Activated naive CD8-positive, alpha-beta T cell treated with anti-CD3 and anti-CD28 coated beads, Interleukin-2, amount 50 U/mL, for 24 hours (primary cell): ENCODE results near the gene HOXA2.

Experiments
- ATAC-seq: fragments of 150-1000 bp; cut with Tn5 transposase; one replicate; pipeline ENCODE4 v1.10.0; 2021
- DNase-seq: peaks from one replicate; pipeline ENCODE4 v3.0.0; 2021
- H3K27ac Mint-ChIP-seq: one replicate; pipeline ENCODE4 v1.8.0; 2021; ENCODE audit warnings: mild to moderate bottlenecking, mixed read lengths
- H3K27me3 Mint-ChIP-seq: one replicate; pipeline ENCODE4 v1.8.0; 2021; ENCODE audit warnings: mixed read lengths
- H3K36me3 Mint-ChIP-seq: one replicate; pipeline ENCODE4 v1.8.0; 2021; ENCODE audit warnings: low read depth, mixed read lengths
- H3K4me1 Mint-ChIP-seq: one replicate; pipeline ENCODE4 v1.8.0; 2021; ENCODE audit warnings: mixed read lengths
- H3K4me3 Mint-ChIP-seq: one replicate; pipeline ENCODE4 v1.8.0; 2021; ENCODE audit warnings: mild to moderate bottlenecking, moderate library complexity, mixed read lengths
- H3K9me3 Mint-ChIP-seq: one replicate; pipeline ENCODE4 v1.8.0; 2021; ENCODE audit warnings: mixed read lengths

The HOXA2 gene

GRCh38 chr7:27103489-27104226 is 1.2 kb upstream of the HOXA2 start:
- DNase-seq (no peak), ATAC-seq (no peak)
- H3K27me3 Mint-ChIP-seq = peaks cover 62% of the 10 kb centered on the region
- H3K4me1 Mint-ChIP-seq = peaks cover 12% of the 10 kb centered on the region
- H3K36me3 Mint-ChIP-seq = peaks cover 6% of the 10 kb centered on the region
- H3K27ac Mint-ChIP-seq = no peak overlapping the region
- no peaks in the 10 kb centered on the region for H3K9me3 Mint-ChIP-seq
- H3K4me3 Mint-ChIP-seq = no peak overlapping the region

DNA sequence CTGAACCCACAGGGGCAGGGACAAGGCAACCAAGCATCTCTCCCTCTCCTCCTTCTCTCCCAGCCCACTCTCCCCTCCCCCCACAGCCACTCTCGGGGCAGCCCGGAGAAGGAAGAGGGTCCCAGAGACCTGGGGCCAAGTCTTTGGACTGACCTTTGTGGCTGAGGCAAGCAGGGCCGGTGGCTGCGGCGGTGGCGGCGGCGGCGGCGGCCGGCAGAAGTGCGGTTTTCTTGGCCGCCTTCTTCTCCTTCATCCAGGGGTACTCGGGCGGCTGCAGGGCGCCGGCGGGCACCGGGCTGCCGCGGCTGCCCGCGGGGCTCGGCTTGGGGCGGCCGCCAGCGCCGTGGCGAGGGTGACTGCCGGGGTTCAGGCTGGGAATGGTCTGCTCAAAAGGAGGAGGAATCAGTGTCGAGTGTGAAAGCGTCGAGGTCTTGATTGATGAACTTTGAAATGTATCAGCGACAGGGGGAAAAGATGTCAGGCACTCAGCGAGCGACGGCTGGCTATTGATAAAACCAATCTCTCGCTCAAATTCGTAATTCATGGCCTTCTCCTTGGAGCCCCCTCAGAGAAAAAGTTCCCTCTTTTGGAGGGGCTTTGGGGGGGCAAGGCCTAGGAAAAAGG is 414 bp downstream of the HOXA2 start:
- DNase-seq = no peak
- peaks cover 24% of the 10 kb centered on the region for H3K4me1 Mint-ChIP-seq
- ATAC-seq = no peak
- peak overlapping the region; percentile 21 for H3K4me3 Mint-ChIP-seq
- no peak overlapping the region for H3K27ac Mint-ChIP-seq
- H3K36me3 Mint-ChIP-seq = peaks cover 6% of the 10 kb centered on the region
- H3K27me3 Mint-ChIP-seq = peaks cover 77% of the 10 kb centered on the region
- no peaks in the 10 kb centered on the region for H3K9me3 Mint-ChIP-seq

GRCh38 chr7:27101171-27101956 is 1.1 kb downstream of the HOXA2 start:
- no peak overlapping the region for H3K4me3 Mint-ChIP-seq

DNA sequence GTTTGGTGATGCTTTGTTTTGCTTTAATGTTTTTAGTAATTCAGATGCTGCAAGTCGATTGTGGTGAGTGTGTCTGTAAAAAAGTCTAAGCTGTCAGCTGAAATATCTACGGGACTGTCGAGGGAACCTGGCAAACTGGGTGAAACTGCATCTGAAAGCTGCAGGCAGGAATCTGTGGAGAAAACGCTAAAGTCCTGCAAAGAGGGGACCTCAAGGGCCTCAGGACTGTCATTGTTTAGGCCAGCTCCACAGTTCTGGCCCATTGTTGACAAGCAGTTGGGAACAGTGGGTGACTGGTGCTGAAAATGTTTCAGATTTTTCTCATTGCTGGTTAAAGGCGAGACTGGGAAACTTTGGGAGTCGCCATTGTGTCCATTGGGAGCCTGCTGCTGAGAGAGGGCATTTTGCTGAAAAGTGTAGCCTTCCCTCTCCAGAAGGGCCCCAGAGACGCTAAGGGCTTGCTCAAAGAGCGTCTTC is 1.8 kb downstream of the HOXA2 start:
- no peaks in the 10 kb centered on the region for H3K9me3 Mint-ChIP-seq
- no peak for DNase-seq
- ATAC-seq = no peak
- H3K27me3 Mint-ChIP-seq = peaks cover 77% of the 10 kb centered on the region
- peaks cover 30% of the 10 kb centered on the region for H3K4me1 Mint-ChIP-seq
- H3K36me3 Mint-ChIP-seq = peaks cover 6% of the 10 kb centered on the region
- no peak overlapping the region for H3K27ac Mint-ChIP-seq
- H3K4me3 Mint-ChIP-seq = no peak overlapping the region

More at GRCh38 chr7:27101171-27101956, 1.1 kb downstream of the HOXA2 start:
- ATAC-seq (no peak), DNase-seq (no peak)
- H3K27me3 Mint-ChIP-seq = peaks cover 79% of the 10 kb centered on the region
- H3K36me3 Mint-ChIP-seq = peaks cover 6% of the 10 kb centered on the region
- peaks cover 28% of the 10 kb centered on the region for H3K4me1 Mint-ChIP-seq
- H3K9me3 Mint-ChIP-seq = no peaks in the 10 kb centered on the region
- no peak overlapping the region for H3K27ac Mint-ChIP-seq

- ATAC-seq (no peak), DNase-seq (no peak)
- H3K36me3 Mint-ChIP-seq = peaks cover 6% of the 10 kb centered on the region
- no peak overlapping the region for H3K27ac Mint-ChIP-seq
- H3K27me3 Mint-ChIP-seq = peaks cover 81% of the 10 kb centered on the region
- H3K4me1 Mint-ChIP-seq = peaks cover 38% of the 10 kb centered on the region
- H3K4me3 Mint-ChIP-seq = no peak overlapping the region
- no peaks in the 10 kb centered on the region for H3K9me3 Mint-ChIP-seq
Observed at GRCh38 chr7:27099453-27100370, 2.8 kb downstream of the HOXA2 start.

DNA sequence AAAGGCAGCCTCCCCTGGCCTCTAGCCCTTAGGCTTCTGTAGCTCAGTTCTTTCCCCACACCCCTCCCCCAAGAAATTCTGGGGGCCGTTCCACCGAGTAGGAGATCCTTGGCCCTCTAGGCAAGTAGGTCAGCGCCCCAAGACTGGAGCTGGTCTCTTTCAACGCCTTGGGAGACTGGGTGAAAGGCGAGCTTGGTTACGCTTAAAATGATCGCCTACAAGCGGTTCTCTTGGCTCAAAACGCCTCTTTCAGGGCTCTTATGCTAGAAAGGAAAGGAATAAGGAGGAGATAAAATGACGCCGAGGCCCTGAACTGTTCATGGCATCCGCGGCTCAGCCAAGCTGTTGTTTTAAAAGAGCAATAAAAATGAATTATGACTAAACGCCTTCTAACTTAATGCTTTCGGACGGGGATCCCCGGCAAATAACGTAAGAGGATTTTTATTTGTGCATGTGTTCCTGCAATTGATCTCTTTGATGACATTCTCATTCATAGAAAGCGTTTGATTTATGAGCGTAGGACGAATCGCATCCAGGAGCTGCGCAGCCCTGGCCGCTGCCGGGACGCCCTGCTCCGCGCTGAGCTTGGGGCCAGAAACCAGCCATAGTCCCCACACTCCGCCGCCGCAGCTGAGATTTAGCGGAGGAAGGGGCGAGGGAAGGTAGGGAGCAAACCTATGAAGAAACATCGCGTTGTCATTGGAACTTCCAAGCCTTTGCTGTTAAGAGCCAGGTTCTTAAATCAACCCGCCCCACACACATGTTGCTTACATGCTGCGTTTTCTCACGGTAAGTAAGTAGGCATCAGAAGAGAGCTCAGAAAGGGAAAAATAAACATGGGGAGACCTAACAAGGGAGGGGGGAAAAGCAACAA is 3.7 kb downstream of the HOXA2 start:
- no peaks in the 10 kb centered on the region for H3K9me3 Mint-ChIP-seq
- H3K4me3 Mint-ChIP-seq = no peak overlapping the region
- H3K27ac Mint-ChIP-seq = no peak overlapping the region
- H3K4me1 Mint-ChIP-seq = peaks cover 38% of the 10 kb centered on the region
- ATAC-seq = no peak
- peaks cover 6% of the 10 kb centered on the region for H3K36me3 Mint-ChIP-seq
- peaks cover 84% of the 10 kb centered on the region for H3K27me3 Mint-ChIP-seq
- no peak for DNase-seq

DNA sequence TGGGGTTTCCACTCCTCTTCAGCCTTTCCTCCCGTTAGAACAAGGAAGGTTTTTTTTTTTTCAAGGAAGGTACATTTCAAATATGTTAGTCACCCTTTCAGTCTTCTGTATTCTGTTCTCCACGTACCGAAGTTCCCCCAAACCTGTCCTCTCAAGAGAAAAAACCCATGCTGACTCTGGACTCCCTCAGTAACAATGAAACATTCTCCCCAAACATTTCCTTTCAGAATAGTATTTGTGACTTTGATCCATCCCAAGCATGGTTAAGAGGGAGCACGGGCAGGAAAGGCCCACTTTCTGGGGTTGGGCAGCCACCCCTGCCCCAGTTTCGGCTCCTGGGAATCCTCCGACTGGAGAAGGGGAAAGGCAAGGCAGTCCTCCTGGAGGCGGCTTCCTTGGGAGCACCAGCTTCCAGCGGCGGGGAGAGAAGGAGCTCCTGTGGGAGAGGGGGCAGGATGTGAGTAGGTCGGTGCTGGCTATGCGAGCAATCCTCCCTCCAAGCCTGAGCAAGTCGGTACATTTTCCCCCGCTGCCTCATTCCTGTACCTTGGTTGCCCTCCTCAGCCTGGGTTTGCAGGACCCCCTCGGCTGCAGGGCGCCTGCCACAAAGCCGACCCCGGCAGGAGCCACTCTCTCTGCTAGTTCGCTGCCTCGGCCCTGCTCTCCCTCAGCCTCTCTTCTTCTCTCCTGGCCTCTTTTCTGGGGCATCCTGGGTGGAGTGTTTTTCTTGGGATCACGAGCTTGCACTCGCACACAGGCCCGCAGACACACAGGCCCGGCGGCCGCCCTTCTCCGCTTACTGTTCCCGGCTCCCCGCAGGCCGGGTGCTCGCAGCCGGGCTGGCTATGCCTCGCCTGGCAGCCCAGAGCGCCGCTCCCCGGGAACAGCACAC is 4.6 kb downstream of the HOXA2 start:
- H3K4me3 Mint-ChIP-seq = peak overlapping the region; percentile 81
- H3K27me3 Mint-ChIP-seq = peaks cover 84% of the 10 kb centered on the region
- peaks cover 6% of the 10 kb centered on the region for H3K36me3 Mint-ChIP-seq
- no peak overlapping the region for H3K27ac Mint-ChIP-seq
- H3K9me3 Mint-ChIP-seq = no peaks in the 10 kb centered on the region
- H3K4me1 Mint-ChIP-seq = peaks cover 36% of the 10 kb centered on the region
- DNase-seq (no peak), ATAC-seq (no peak)

DNA sequence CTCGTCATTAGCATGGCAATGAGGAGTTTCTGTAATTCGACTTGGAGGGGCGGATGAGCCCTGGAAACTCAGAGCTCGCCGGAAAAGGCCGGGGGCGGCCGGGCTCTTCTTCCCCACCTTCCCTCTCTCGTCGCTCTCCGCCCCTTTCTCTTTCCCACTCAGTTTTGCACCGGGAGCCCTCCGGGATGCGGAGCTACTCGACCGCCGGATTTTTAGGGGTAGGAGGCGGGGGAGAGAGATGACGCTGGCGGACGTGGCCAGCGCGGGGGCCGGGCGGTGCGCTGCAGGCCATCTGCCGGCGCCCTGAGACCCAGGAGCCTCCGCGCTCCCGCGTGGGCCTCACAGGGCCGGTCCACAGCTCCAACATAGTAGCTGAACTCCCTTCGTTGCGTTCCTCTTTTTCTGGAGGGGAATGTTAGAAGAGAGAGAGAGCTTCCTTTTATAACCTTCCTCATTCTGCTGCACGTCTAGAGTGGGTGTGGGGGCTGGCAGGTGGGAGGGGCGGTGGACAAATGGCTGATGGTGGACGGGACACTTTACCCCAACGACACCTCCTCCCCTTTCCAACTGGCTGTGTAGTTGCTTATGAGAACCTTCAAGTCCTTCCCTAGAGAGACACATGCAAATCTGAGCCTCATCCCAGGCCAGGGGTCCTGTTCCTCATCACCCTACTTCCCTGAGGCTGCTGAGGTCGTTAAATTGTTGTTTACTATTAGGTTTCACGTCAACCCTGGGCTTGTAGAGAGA is 5.5 kb downstream of the HOXA2 start:
- ATAC-seq (no peak), DNase-seq (peak; percentile 7)
- peak overlapping the region; percentile 49 for H3K27ac Mint-ChIP-seq
- H3K4me1 Mint-ChIP-seq = peaks cover 29% of the 10 kb centered on the region
- no peaks in the 10 kb centered on the region for H3K9me3 Mint-ChIP-seq
- peaks cover 86% of the 10 kb centered on the region for H3K27me3 Mint-ChIP-seq
- H3K4me3 Mint-ChIP-seq = peak overlapping the region; percentile 81
- peaks cover 6% of the 10 kb centered on the region for H3K36me3 Mint-ChIP-seq

DNA sequence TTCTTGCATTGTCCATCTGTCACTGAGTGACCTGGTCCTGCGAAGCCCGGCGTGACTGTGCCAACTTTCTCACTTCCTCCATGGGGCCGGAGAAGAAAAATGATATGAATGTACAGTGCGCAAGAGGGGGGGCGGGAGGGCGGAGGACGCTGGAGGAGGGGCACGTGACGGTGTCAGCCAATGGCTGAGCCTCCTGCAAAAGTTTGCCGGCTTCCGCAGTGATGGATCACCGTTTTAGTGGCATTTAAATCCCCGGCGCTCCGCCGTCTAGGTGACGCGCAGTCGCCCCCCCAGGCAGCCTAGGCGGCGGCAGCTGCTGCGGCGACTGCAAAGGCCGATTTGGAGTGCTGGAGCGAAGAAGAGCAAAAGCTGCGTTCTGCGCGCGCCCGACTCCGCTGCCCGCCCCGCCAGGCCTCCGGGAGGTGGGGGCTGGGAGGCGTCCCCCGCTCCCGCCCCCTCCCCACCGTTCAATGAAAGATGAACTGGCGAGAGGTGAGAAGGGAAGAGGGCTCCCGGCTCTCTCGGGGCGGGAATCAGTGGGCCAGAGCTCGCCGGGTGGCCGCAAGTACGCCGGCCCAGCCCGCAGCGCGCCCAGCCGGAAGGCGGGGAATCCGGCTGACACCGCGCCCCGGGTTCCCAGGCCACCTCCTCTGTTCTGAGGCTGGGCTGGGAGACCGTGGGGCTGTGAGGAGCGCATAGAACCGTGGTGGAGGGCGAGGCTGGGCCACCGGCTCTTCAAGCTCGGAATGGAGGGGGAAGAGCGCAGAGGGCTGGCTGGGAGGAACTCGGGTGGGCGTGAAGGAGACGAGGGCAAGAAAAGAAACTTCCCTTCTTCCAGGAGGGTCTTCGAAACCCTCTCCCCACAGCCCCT is 6.4 kb downstream of the HOXA2 start, which contains the start of gene HOXA1:
Gene HOXA1, minus strand, starts transcription at position 104 of the 871 bp plus-strand sequence. Its CDS starts 88 bp downstream, at position 16.
- ATAC-seq (peak; percentile 95), DNase-seq (peak; percentile 75)
- H3K9me3 Mint-ChIP-seq = no peaks in the 10 kb centered on the region
- H3K27ac Mint-ChIP-seq = peak within 1 kb of the TSS; percentile 30
- H3K4me1 Mint-ChIP-seq = peaks cover 29% of the 10 kb centered on the region
- H3K27me3 Mint-ChIP-seq = peaks cover 86% of the 10 kb centered on the region
- H3K36me3 Mint-ChIP-seq = peaks cover 6% of the 10 kb centered on the region
- H3K4me3 Mint-ChIP-seq = peak within 1 kb of the TSS; percentile 81

DNA sequence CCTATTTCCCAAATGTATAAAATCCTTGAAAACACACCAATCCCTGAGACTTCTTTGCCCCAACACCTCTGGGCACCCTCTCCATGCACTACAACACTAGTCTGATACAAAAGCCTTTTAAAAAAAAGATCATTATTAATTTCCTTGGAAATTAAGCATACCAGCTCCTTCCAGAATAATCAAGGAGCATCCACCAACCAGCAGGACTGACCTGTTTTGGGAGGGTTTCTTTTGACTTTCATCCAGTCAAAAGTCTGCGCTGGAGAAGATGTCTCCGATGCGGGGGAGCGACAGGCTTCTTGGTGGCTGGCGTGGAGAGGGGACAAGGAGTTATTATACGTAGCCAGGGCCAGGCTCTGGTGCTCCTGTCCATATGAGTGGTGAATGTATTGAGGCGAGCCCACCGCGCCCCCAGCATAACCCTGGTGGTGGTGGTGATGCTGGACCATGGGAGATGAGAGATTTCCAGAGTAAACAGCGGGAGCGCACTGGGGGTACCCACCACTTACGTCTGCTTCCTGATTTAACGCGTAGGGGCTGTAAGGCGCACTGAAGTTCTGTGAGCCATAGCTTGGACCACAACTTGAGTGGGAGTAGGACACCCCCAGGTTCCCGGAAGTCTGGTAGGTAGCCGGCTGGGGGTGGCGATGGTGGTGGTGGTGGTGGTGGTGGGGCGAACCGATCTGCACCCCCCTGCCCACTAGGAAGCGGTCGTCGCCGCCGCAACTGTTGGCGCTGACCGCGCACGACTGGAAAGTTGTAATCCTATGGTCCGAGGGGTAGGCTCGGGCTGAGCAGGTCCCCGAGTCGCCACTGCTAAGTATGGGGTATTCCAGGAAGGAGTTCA is 7.2 kb downstream of the HOXA2 start:
- no peaks in the 10 kb centered on the region for H3K9me3 Mint-ChIP-seq
- H3K27me3 Mint-ChIP-seq = peaks cover 86% of the 10 kb centered on the region
- H3K4me3 Mint-ChIP-seq = peak overlapping the region; percentile 81
- ATAC-seq (no peak), DNase-seq (peak; percentile 20)
- peak overlapping the region; percentile 30 for H3K27ac Mint-ChIP-seq
- H3K36me3 Mint-ChIP-seq = no peaks in the 10 kb centered on the region
- H3K4me1 Mint-ChIP-seq = peaks cover 29% of the 10 kb centered on the region
